Measurements from ENCODE around the gene GPR146. TPM values are rescaled to one million over a fixed set of nuclear protein-coding genes. Genes with fewer than 3 reads are reported as not detected.
A peak's percentile ranks its signal among the peaks of the same experiment; 100 is the strongest.

GPR146 gene
- total and polyA plus RNA-seq, 2 of the 13 experiments (the other 11 are each of a cell fraction or from before 2014, with no cell fraction given) = 2.0 to 15.9 TPM

GRCh38 chr7:1028044-1028770, 16.1 kb upstream of the GPR146 start (continued):
- TF ChIP-seq ZNF121 (CRISPR knock-in tag; IDR thresholded peaks at IDR 0.05) (no peak), ZNF572 (CRISPR knock-in tag; IDR thresholded peaks at IDR 0.05) (no peak), ZBTB14 (CRISPR knock-in tag; IDR thresholded peaks at IDR 0.05) (no peak), DBP (CRISPR knock-in tag; IDR thresholded peaks at IDR 0.05; ENCODE audit: not compliant biosample characterization) (no peak), CENPX (CRISPR knock-in tag; IDR thresholded peaks at IDR 0.05) (no peak), ZNF530 (CRISPR knock-in tag; IDR thresholded peaks at IDR 0.05; ENCODE audit: low read depth) (no peak), SALL1 (CRISPR knock-in tag; IDR thresholded peaks at IDR 0.05) (peak; percentile 50; the same call in 1 of the 2 replicates), PHF20 (CRISPR knock-in tag; IDR thresholded peaks at IDR 0.05) (no peak), SOX5 (CRISPR knock-in tag; IDR thresholded peaks at IDR 0.05; ENCODE audit: borderline replicate concordance) (no peak), ZNF513 (CRISPR knock-in tag; conservative IDR thresholded peaks at IDR 0.05) (no peak), MIXL1 (CRISPR knock-in tag; IDR thresholded peaks at IDR 0.05) (no peak), ZNF773 (CRISPR knock-in tag; IDR thresholded peaks at IDR 0.05; ENCODE audit: borderline replicate concordance) (no peak), ZBTB38 (CRISPR knock-in tag; IDR thresholded peaks at IDR 0.05) (no peak), ZNF550 (CRISPR knock-in tag; IDR thresholded peaks at IDR 0.05; ENCODE audit: borderline replicate concordance) (no peak), GATA4 (IDR thresholded peaks at IDR 0.05; ENCODE audit: borderline replicate concordance, low read depth) (no peak), ZNF597 (CRISPR knock-in tag; IDR thresholded peaks at IDR 0.05) (no peak), ADNP (CRISPR knock-in tag; IDR thresholded peaks at IDR 0.05) (no peak), TRIM24 (CRISPR knock-in tag; IDR thresholded peaks at IDR 0.05) (no peak), ZBTB25 (CRISPR knock-in tag; IDR thresholded peaks at IDR 0.05) (peak; percentile 32; the same call in 1 of the 2 replicates), ATF3 (CRISPR knock-in tag; IDR thresholded peaks at IDR 0.05) (no peak), REPIN1 (CRISPR knock-in tag; IDR thresholded peaks at IDR 0.05; ENCODE audit: borderline replicate concordance, low read depth) (no peak), KDM5B (CRISPR knock-in tag; IDR thresholded peaks at IDR 0.05; ENCODE audit: borderline replicate concordance) (peak; percentile 56), ZNF205 (CRISPR knock-in tag; IDR thresholded peaks at IDR 0.05) (no peak), ZNF614 (CRISPR knock-in tag; IDR thresholded peaks at IDR 0.05; ENCODE audit: borderline replicate concordance) (no peak), SIX4 (CRISPR knock-in tag; IDR thresholded peaks at IDR 0.05) (no peak), FOXA1 (IDR thresholded peaks at IDR 0.05) (no peak), FOXA1 (CRISPR knock-in tag; IDR thresholded peaks at IDR 0.05) (no peak)

Measured in HepG2 (cell line).